Nephron progenitor cell (in vitro differentiated cells): ENCODE measurements around the gene HEMK1.

Experiments used
- DNase-seq: peaks from one replicate; pipeline ENCODE4 v3.0.0; 2021
- H3K27ac Mint-ChIP-seq: 2 replicates; pipeline ENCODE4 v1.8.0; 2021; ENCODE audit warnings: mild to moderate bottlenecking, moderate library complexity, mixed read lengths
- H3K27me3 Mint-ChIP-seq: 2 replicates; pipeline ENCODE4 v1.8.0; 2021; ENCODE audit warnings: mild to moderate bottlenecking, low read depth, mixed read lengths; ENCODE audit not compliant: poor library complexity
- H3K36me3 Mint-ChIP-seq: 2 replicates; pipeline ENCODE4 v1.8.0; 2021; ENCODE audit warnings: low read depth, mixed read lengths
- H3K4me1 Mint-ChIP-seq: 2 replicates; pipeline ENCODE4 v1.8.0; 2021; ENCODE audit warnings: mixed read lengths
- H3K4me3 Mint-ChIP-seq: 2 replicates; pipeline ENCODE4 v1.8.0; 2021; ENCODE audit warnings: mild to moderate bottlenecking, moderate library complexity, mixed read lengths
- H3K9me3 Mint-ChIP-seq: 2 replicates; pipeline ENCODE4 v1.8.0; 2021; ENCODE audit warnings: mild to moderate bottlenecking, moderate library complexity, mixed read lengths
- TF ChIP-seq, protein P1 (sequence below): fragments of 200-600 bp; sonication (generic); IDR thresholded peaks from 2 replicates; pipeline ENCODE4 v1.5.0; 2021; ENCODE audit warnings: antibody characterized with exemption

HEMK1 gene

GRCh38 chr3:50616003-50616769 lies 46.9 kb downstream of the HEMK1 start:
- peaks cover 27% of the 10 kb centered on the region for H3K27me3 Mint-ChIP-seq
- H3K9me3 Mint-ChIP-seq = no peaks in the 10 kb centered on the region
- DNase-seq = peak; percentile 86
- H3K4me1 Mint-ChIP-seq = peaks cover 41% of the 10 kb centered on the region
- no peaks in the 10 kb centered on the region for H3K36me3 Mint-ChIP-seq
- TF ChIP-seq, protein P1, sequence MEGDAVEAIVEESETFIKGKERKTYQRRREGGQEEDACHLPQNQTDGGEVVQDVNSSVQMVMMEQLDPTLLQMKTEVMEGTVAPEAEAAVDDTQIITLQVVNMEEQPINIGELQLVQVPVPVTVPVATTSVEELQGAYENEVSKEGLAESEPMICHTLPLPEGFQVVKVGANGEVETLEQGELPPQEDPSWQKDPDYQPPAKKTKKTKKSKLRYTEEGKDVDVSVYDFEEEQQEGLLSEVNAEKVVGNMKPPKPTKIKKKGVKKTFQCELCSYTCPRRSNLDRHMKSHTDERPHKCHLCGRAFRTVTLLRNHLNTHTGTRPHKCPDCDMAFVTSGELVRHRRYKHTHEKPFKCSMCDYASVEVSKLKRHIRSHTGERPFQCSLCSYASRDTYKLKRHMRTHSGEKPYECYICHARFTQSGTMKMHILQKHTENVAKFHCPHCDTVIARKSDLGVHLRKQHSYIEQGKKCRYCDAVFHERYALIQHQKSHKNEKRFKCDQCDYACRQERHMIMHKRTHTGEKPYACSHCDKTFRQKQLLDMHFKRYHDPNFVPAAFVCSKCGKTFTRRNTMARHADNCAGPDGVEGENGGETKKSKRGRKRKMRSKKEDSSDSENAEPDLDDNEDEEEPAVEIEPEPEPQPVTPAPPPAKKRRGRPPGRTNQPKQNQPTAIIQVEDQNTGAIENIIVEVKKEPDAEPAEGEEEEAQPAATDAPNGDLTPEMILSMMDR = peak; percentile 99
- H3K27ac Mint-ChIP-seq = peak overlapping the region; percentile 88
- H3K4me3 Mint-ChIP-seq = peak overlapping the region; percentile 81

- H3K9me3 Mint-ChIP-seq = no peaks in the 10 kb centered on the region
These were observed 47.4 kb downstream of the HEMK1 start for GRCh38 chr3:50616770-50617095.

GRCh38 chr3:50617096-50617791 lies 47.9 kb downstream of the HEMK1 start, which contains the start of gene MAPKAPK3:
TSS of gene MAPKAPK3 (plus strand) at chr3:50617151. CDS start at chr3:50617566, 415 bp downstream.
- DNase-seq = no peak
- Mint-ChIP-seq H3K4me1 (peaks cover 34% of the 10 kb centered on the region), H3K36me3 (no peaks in the 10 kb centered on the region), H3K27me3 (peaks cover 22% of the 10 kb centered on the region), H3K4me3 (peak within 1 kb of the TSS; percentile 82), H3K9me3 (no peaks in the 10 kb centered on the region), H3K27ac (peak within 1 kb of the TSS; percentile 88)
- TF ChIP-seq, protein P1 = no peak

More at GRCh38 chr3:50616770-50617095, 47.4 kb downstream of the HEMK1 start:
- peak; percentile 94 for DNase-seq
- TF ChIP-seq, protein P1 = no peak
- Mint-ChIP-seq H3K4me1 (peaks cover 39% of the 10 kb centered on the region), H3K36me3 (no peaks in the 10 kb centered on the region), H3K4me3 (peak overlapping the region; percentile 81), H3K27me3 (peaks cover 27% of the 10 kb centered on the region), H3K27ac (peak overlapping the region; percentile 88)

DNA sequence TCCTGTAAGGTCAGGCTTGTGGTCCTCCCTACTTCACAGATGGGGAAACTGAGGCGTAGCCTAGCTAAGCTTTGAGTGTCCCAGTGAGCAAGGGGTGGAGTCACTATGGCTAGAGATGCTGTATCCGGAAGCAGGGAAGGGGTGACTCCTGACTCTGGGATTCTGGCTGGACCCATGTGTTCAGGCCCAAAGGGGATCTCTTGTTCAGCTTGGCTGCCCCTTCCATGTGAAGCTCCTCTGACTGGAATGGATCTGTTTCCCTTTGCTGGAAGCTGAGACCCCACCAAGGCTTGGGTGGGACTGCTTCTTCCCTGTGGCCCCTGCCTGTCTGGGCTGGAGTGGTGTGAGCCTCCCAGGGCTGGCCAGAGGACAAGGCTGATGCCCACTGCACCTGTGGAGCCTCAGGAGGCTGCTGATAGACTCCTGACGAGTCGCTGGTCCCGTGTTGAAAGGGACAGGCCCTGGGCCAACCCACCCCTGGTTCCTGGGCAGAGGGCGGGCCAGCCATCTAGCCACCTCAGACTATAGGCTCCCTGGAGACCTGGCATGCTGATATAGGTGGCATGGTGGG lies 48.7 kb downstream of the HEMK1 start:
- no peaks in the 10 kb centered on the region for H3K9me3 Mint-ChIP-seq
- TF ChIP-seq, protein P1 = no peak
- H3K36me3 Mint-ChIP-seq = no peaks in the 10 kb centered on the region
- H3K27me3 Mint-ChIP-seq = peaks cover 15% of the 10 kb centered on the region
- no peak for DNase-seq
- H3K4me1 Mint-ChIP-seq = peaks cover 27% of the 10 kb centered on the region
- H3K27ac Mint-ChIP-seq = no peak overlapping the region
- H3K4me3 Mint-ChIP-seq = peak overlapping the region; percentile 82

DNA sequence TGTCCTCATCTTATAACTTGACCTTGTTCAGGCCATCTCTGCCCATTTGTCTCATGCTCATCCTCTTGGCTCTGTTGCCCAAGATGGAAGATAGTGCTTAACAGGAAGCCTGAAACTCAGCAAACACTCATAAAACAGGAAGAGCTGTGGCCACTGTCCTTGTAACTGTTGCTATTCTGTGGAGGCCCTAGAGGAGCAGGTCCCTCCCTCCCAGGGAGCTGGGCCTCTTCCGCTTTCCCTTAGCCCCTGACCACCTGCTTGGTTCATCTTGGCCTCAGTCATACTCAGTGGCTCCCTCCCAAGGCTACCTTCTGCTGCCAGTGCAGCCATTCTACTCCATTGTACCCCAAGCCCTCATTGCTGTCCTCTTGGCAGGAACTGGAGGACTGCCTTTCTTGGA lies 51.1 kb downstream of the HEMK1 start:
- H3K9me3 Mint-ChIP-seq = no peaks in the 10 kb centered on the region
- TF ChIP-seq, protein P1 = no peak
- no peak overlapping the region for H3K27ac Mint-ChIP-seq
- peaks cover 7% of the 10 kb centered on the region for H3K27me3 Mint-ChIP-seq
- peaks cover 27% of the 10 kb centered on the region for H3K4me1 Mint-ChIP-seq
- DNase-seq = no peak
- H3K36me3 Mint-ChIP-seq = no peaks in the 10 kb centered on the region
- H3K4me3 Mint-ChIP-seq = no peak overlapping the region
